B cell (primary cell): ENCODE measurements around the gene VPS45. TPM values are rescaled to one million over a fixed set of nuclear protein-coding genes. Genes with fewer than 3 reads are reported as not detected.

Experiments used
- ATAC-seq: fragments of 200-7000 bp; cut with Tn5 transposase; one replicate; pipeline ENCODE4 v1.10.0; 2021; ENCODE audit warnings: low read depth, mild to moderate bottlenecking, moderate number of reproducible peaks, moderate library complexity
- CTCF ChIA-PET: fragments of 350-600 bp; sonication (Branson Sonifier 250); formaldehyde crosslinking; loops from one replicate; lab custom pipeline; 2021; ENCODE audit warnings: antibody characterized with exemption, inconsistent platforms; lab: Charles Lee
- POLR2A ChIA-PET: fragments of 350-600 bp; sonication (Branson Sonifier 250); formaldehyde crosslinking; loops from one replicate; lab custom pipeline; 2021; ENCODE audit warnings: antibody characterized with exemption; lab: Charles Lee
- DNase-seq: peaks from one replicate; pipeline ENCODE4 v3.0.0; 2013
- H2AFZ ChIP-seq: 2 replicates; pipeline ENCODE4 v1.6.1; 2012; ENCODE audit warnings: mild to moderate bottlenecking, low read depth, low read length; ENCODE audit not compliant: insufficient read depth, poor library complexity, severe bottlenecking
- H3K27ac ChIP-seq, 2 donors: 1 replicate in 1 of 2; 2 replicates in 1 of 2; pipeline ENCODE4 v1.5.1; 2012 to 2013; ENCODE audit warnings: low read length in 2 of 2, mild to moderate bottlenecking in 2 of 2, moderate library complexity in 1 of 2
- H3K27me3 ChIP-seq, 4 experiments: fragments of 200-600 bp in 1 of 4; sonication (generic) in 1 of 4; replicated peaks in 1 of 4; 1 replicate in 2 of 4; 2 replicates in 2 of 4; pipeline versions ENCODE4 v1.6.1 to v1.7.0; 2013 to 2016; ENCODE audit warnings: low read length in 3 of 4, mild to moderate bottlenecking in 2 of 4, mixed read lengths in 1 of 4, moderate library complexity in 1 of 4; ENCODE audit not compliant: insufficient read depth in 4 of 4, control insufficient read depth in 3 of 4; ENCODE audit errors: control extremely low read depth in 1 of 4
- H3K36me3 ChIP-seq, 2 experiments: replicated peaks in 1 of 2; 1 replicate in 1 of 2; 2 replicates in 1 of 2; pipeline versions ENCODE4 v1.6.1 to v1.7.1; 2013; ENCODE audit warnings: low read length in 1 of 2; ENCODE audit not compliant: insufficient read depth in 2 of 2, control insufficient read depth in 1 of 2; ENCODE audit errors: control extremely low read depth in 1 of 2, extremely low read depth in 1 of 2
- H3K4me1 ChIP-seq, 2 donors: fragments of 200-600 bp in 1 of 2; sonication (generic) in 1 of 2; 1 replicate in 1 of 2; 2 replicates in 1 of 2; pipeline versions ENCODE4 v1.5.1 to v1.6.1; 2013 to 2017; ENCODE audit warnings: low read length in 2 of 2; ENCODE audit not compliant: control insufficient read depth in 2 of 2, insufficient read depth in 2 of 2
- H3K4me2 ChIP-seq: replicated peaks from 2 replicates; pipeline ENCODE3; 2012; ENCODE audit warnings: mild to moderate bottlenecking, low read depth, low read length; ENCODE audit not compliant: poor library complexity, severe bottlenecking
- H3K4me3 ChIP-seq, 5 experiments: fragments of 200-600 bp in 1 of 5; sonication (generic) in 1 of 5; 1 replicate in 3 of 5; 2 replicates in 2 of 5; pipeline versions ENCODE4 v1.5.1 to v1.7.0; 2011 to 2016; ENCODE audit warnings: low read length in 4 of 5, mild to moderate bottlenecking in 4 of 5, low read depth in 2 of 5, control low read depth in 1 of 5, moderate library complexity in 1 of 5; ENCODE audit not compliant: insufficient read depth in 1 of 5; ENCODE audit errors: control extremely low read depth in 1 of 5, extremely low read depth in 1 of 5
- H3K79me2 ChIP-seq: fragments of 200-600 bp; sonication (generic); one replicate; pipeline ENCODE4 v1.6.0; 2016; ENCODE audit warnings: low read length; ENCODE audit not compliant: control insufficient read depth, insufficient read depth
- H3K9ac ChIP-seq: fragments of 200-600 bp; sonication (generic); 2 replicates; pipeline ENCODE4 v1.6.1; 2017; ENCODE audit warnings: mild to moderate bottlenecking, low read length, moderate library complexity
- H3K9me3 ChIP-seq, 3 donors: one replicate each; pipeline versions ENCODE4 v1.6.1 to v1.7.1; 2013; ENCODE audit warnings: low read length in 2 of 3; ENCODE audit not compliant: control insufficient read depth in 2 of 3, insufficient read depth in 1 of 3; ENCODE audit errors: control extremely low read depth in 1 of 3
- H4K20me1 ChIP-seq: 2 replicates; pipeline ENCODE4 v1.6.0; 2012; ENCODE audit warnings: mild to moderate bottlenecking, low read length; ENCODE audit not compliant: insufficient read depth, control insufficient read depth, poor library complexity, severe bottlenecking
- H3K27ac Mint-ChIP-seq: one replicate; pipeline ENCODE4 v1.8.0; 2021; ENCODE audit warnings: mixed read lengths
- H3K27me3 Mint-ChIP-seq: one replicate; pipeline ENCODE4 v1.8.0; 2021; ENCODE audit warnings: mixed read lengths
- H3K4me1 Mint-ChIP-seq: one replicate; pipeline ENCODE4 v1.8.0; 2021; ENCODE audit warnings: mixed read lengths
- H3K4me3 Mint-ChIP-seq: one replicate; pipeline ENCODE4 v1.8.0; 2021; ENCODE audit warnings: mixed read lengths
- H3K9me3 Mint-ChIP-seq: one replicate; pipeline ENCODE4 v1.8.0; 2022; ENCODE audit warnings: mixed read lengths; ENCODE audit not compliant: insufficient read depth
- CTCF ChIP-seq: fragments of 200-600 bp; IDR thresholded peaks from one replicate; pipeline ENCODE4 v1.8.0; 2022; ENCODE audit warnings: antibody characterized with exemption, mild to moderate bottlenecking
- EZH2 ChIP-seq: IDR thresholded peaks from 2 replicates; pipeline ENCODE4 v1.6.1; 2012; ENCODE audit warnings: borderline replicate concordance, low read depth, mild to moderate bottlenecking, moderate library complexity, low read length; ENCODE audit not compliant: insufficient read depth, poor library complexity, severe bottlenecking
- WGBS: methylation state at CpG from one replicate; pipeline ENCODE4 v1.1.5; 2013; ENCODE audit warnings: missing lambda C conversion rate; ENCODE audit not compliant: insufficient coverage; 5-methylcytosine and 5-hydroxymethylcytosine counted together
- intact Hi-C: fragments of 100-400 bp; cut with micrococcal nuclease; formaldehyde crosslinking; loops from one replicate; pipeline ENCODE4 v1.10.0; 2022
- polyA plus RNA-seq: library from polyadenylated mRNA; depleted of rRNA; stranded (reverse); fragments of >200 nt; gene quantifications from 2 replicates; pipeline ENCODE4 v1.2.3, GENCODE V29; 2012
- total RNA-seq, 2 donors: library from RNA; stranded (reverse); fragments of 120-200 nt in 1 of 2; gene quantifications; 1 replicate in 1 of 2; 2 replicates in 1 of 2; pipeline versions ENCODE4 v1.2.3 to v1.2.4, GENCODE V29; 2013 to 2022

The VPS45 gene
- total and polyA plus RNA-seq, 2 donors (not counting 1 experiment from before 2014, with no cell fraction given) = 23.4 to 49.1 TPM

GRCh38 chr1:150187560-150187931, 120.0 kb downstream of the VPS45 start:
- H3K4me1 ChIP-seq = peaks cover 4 to 16% of the 10 kb centered on the region in 2 donors
- WGBS = 17% methylated on average over 2 of the region's 3 CpGs
- H3K9me3 ChIP-seq = no peaks in the 10 kb centered on the region
- peak overlapping the region; percentile 71 for H3K4me2 ChIP-seq
- no peaks in the 10 kb centered on the region for H4K20me1 ChIP-seq
- TF ChIP-seq CTCF = peak; percentile 33
- no peak for TF ChIP-seq EZH2
- H3K9ac ChIP-seq = no peak overlapping the region
- H3K4me1 Mint-ChIP-seq = peaks cover 16% of the 10 kb centered on the region
- POLR2A ChIA-PET = interaction anchor here (0.7 to 2.5 kb wide), 16 partner anchors 19 to 303 kb away, joined by 3 to 21 read pairs (median 5); partner anchors contain the start of genes ANP32E, PLEKHO1 and VPS45
- no peaks in the 10 kb centered on the region for H3K79me2 ChIP-seq
- H3K27ac Mint-ChIP-seq = peak overlapping the region; percentile 94
- ATAC-seq (peak; percentile 9), DNase-seq (no peak)
- no peak overlapping the region for H3K4me3 ChIP-seq
- no peak overlapping the region for H3K27ac ChIP-seq
- CTCF ChIA-PET = interaction anchor here (0.7 to 9.6 kb wide), 43 partner anchors 8 to 344 kb away, joined by 3 to 263 read pairs (median 6); partner anchors contain the start of genes PLEKHO1 and VPS45
- no peaks in the 10 kb centered on the region for H3K27me3 ChIP-seq
- no peaks in the 10 kb centered on the region for H3K27me3 Mint-ChIP-seq
- intact Hi-C loops = loop anchor here (1.0 kb wide), 7 partner anchors 22 to 137 kb away; partner anchors contain the start of gene VPS45
- H3K4me3 Mint-ChIP-seq = no peak overlapping the region
- H2AFZ ChIP-seq = no peak overlapping the region
- peaks cover 0 to 2% of the 10 kb centered on the region in 2 experiments for H3K36me3 ChIP-seq
- H3K9me3 Mint-ChIP-seq = no peaks in the 10 kb centered on the region

- Mint-ChIP-seq H3K27me3 (peaks cover 5% of the 10 kb centered on the region), H3K4me3 (no peak overlapping the region), H3K4me1 (peaks cover 7% of the 10 kb centered on the region), H3K27ac (no peak overlapping the region), H3K9me3 (no peaks in the 10 kb centered on the region)
- ChIA-PET CTCF (interaction anchor here (9.6 kb wide), 1 partner anchor 117 kb away, joined by 263 read pairs; no protein-coding TSS in a partner anchor), POLR2A (no interaction called here)
- Histone ChIP-seq H3K36me3 (peaks cover 0 to 2% of the 10 kb centered on the region in 2 experiments), H3K79me2 (no peaks in the 10 kb centered on the region), H3K4me2 (no peak overlapping the region), H3K9ac (no peak overlapping the region), H2AFZ (no peak overlapping the region), H4K20me1 (no peaks in the 10 kb centered on the region), H3K4me1 (peaks cover 0 to 9% of the 10 kb centered on the region in 2 donors), H3K27me3 (peaks cover 0 to 5% (median 0%) of the 10 kb centered on the region in 4 experiments), H3K27ac (no peak overlapping the region), H3K4me3 (no peak overlapping the region), H3K9me3 (no peaks in the 10 kb centered on the region)
- intact Hi-C loops = no loop called here
- DNase-seq (no peak), ATAC-seq (no peak)
- WGBS = 80% methylated on average over 1 of the region's 2 CpGs
- TF ChIP-seq EZH2 = no peak
Observed at GRCh38 chr1:150192012-150192411, 124.4 kb downstream of the VPS45 start.
